Measurements from ENCODE around the gene MBLAC1.

MBLAC1 gene

DNA sequence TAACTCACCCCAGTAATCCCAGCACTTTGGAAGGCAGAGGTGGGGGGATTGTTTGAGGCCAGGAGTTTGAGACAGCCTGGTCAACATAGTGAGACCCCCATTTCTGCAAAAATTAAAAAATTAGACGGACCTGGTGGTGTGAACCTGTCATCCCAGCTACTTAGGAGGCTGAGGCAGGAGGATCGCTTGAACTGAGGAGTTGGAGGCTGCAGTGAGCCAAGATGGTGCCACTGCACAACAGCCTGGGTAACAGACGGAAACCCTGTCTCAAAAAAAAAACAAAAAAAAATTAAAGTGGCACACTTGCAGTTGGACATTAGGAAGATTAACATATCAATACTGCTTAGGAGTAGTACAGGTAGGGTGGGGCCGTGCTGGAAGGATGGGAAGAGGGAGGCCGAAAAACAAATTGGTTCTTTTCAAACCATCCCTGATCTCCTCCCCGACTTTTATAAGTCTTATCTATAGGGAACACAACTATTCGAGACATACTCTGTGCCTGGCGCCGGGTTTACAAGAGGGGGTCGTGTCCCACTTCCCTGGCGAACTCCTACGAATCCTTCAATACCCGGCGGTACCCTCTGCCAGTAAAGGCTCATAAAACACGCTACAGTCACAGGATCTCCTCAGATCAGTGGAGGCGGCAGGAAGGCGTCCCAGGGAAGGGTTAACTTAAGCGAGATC lies 8.2 kb upstream of the MBLAC1 start:
- H3K4me3 ChIP-seq (ENCODE audit: low read depth, low read length), result peak overlapping the region; percentile 67
- TF ChIP-seq, protein P1, sequence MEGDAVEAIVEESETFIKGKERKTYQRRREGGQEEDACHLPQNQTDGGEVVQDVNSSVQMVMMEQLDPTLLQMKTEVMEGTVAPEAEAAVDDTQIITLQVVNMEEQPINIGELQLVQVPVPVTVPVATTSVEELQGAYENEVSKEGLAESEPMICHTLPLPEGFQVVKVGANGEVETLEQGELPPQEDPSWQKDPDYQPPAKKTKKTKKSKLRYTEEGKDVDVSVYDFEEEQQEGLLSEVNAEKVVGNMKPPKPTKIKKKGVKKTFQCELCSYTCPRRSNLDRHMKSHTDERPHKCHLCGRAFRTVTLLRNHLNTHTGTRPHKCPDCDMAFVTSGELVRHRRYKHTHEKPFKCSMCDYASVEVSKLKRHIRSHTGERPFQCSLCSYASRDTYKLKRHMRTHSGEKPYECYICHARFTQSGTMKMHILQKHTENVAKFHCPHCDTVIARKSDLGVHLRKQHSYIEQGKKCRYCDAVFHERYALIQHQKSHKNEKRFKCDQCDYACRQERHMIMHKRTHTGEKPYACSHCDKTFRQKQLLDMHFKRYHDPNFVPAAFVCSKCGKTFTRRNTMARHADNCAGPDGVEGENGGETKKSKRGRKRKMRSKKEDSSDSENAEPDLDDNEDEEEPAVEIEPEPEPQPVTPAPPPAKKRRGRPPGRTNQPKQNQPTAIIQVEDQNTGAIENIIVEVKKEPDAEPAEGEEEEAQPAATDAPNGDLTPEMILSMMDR (IDR thresholded peaks at IDR 0.05; ENCODE audit: borderline replicate concordance, insufficient read depth, low read depth, low read length), result no peak

GRCh38 chr7:100119072-100119969 lies 7.4 kb upstream of the MBLAC1 start, which contains the start of the genes CNPY4 and TAF6:
CNPY4 (plus strand) TSS chr7:100119634; CDS start chr7:100119745, 111 bp downstream.
TAF6 (minus strand) TSS chr7:100119358; CDS start chr7:100114209, 5,149 bp downstream.
- TF ChIP-seq, protein P1 (IDR thresholded peaks at IDR 0.05; ENCODE audit: borderline replicate concordance, insufficient read depth, low read depth, low read length), result no peak
- H3K4me3 ChIP-seq (ENCODE audit: low read depth, low read length), result peak within 1 kb of the TSS; percentile 69

GRCh38 chr7:100119970-100120732 lies 6.6 kb upstream of the MBLAC1 start:
- peak overlapping the region; percentile 69 for H3K4me3 ChIP-seq (ENCODE audit: low read depth, low read length)
- TF ChIP-seq, protein P1 (IDR thresholded peaks at IDR 0.05; ENCODE audit: borderline replicate concordance, insufficient read depth, low read depth, low read length), result no peak

DNA sequence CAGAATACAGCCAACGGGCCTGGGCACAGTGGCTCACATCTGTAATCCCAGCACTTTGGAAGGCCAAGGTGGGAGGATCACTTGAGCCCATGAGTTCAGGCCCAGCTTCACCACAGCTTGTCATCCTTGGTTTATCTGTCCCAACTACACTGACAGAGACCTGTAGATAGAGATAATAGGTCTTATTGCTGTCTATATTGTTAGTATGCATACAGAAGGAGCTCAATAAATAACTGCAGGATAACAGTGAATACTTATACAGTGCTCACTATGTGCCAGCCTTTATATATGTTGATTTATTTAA lies 6.1 kb upstream of the MBLAC1 start:
- TF ChIP-seq, protein P1 (IDR thresholded peaks at IDR 0.05; ENCODE audit: borderline replicate concordance, insufficient read depth, low read depth, low read length), result no peak
- H3K4me3 ChIP-seq (ENCODE audit: low read depth, low read length), result no peak overlapping the region

DNA sequence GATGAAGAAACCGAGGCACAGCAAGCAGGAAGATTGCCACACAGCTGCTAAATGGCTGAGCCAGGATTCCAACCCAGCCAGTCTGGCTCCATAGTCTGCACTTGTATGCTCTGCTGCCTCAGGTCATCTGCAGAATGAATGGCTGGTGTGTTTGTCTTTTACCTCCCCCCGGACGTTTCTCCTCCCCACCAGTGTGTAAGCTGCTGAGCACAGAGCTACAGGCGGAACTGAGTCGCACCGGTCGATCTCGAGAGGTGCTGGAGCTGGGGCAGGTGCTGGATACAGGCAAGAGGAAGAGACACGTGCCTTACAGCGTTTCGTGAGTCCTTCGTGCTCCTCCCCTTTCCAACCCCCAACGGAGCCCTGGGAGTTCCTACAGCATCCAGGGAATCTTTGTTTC lies 4.7 kb upstream of the MBLAC1 start:
- H3K4me3 ChIP-seq (ENCODE audit: low read depth, low read length), result no peak overlapping the region
- TF ChIP-seq, protein P1 (IDR thresholded peaks at IDR 0.05; ENCODE audit: borderline replicate concordance, insufficient read depth, low read depth, low read length), result no peak

DNA sequence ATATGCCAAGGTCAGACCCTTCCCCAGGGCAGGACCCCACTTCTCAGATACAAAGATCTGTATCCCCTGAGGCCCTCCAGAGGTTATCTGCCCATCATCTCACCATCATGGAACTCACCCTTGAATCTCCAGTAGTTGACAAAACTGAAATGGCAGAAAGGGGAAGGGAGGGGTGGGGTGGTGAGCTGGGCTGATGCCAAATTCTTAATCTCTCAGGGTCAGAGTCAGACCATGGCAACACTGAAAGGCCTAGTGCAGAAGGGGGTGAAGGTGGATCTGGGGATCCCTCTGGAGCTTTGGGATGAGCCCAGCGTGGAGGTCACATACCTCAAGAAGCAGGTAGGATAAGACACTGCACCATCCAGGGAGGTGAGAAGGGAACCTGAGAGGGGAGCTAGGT lies 4.2 kb upstream of the MBLAC1 start:
- H3K4me3 ChIP-seq (ENCODE audit: low read depth, low read length), result no peak overlapping the region
- TF ChIP-seq, protein P1 (IDR thresholded peaks at IDR 0.05; ENCODE audit: borderline replicate concordance, insufficient read depth, low read depth, low read length), result no peak
